HFFc6 (cell line): Measurements from ENCODE around the gene MFSD8. TPM values are rescaled to one million over a fixed set of nuclear protein-coding genes. Genes with fewer than 3 reads are reported as not detected.

ENCODE experiments used
- DNase-seq: peaks from one replicate; pipeline ENCODE4 v3.0.0-alpha.2; 2018
- H3K27ac Mint-ChIP-seq: 2 replicates; pipeline ENCODE4 v1.8.0; 2020; ENCODE audit warnings: mild to moderate bottlenecking, mixed read lengths
- H3K27me3 Mint-ChIP-seq: 2 replicates; pipeline ENCODE4 v1.8.0; 2021; ENCODE audit warnings: mild to moderate bottlenecking, moderate library complexity, mixed read lengths; ENCODE audit not compliant: insufficient read depth
- H3K36me3 Mint-ChIP-seq: 2 replicates; pipeline ENCODE4 v1.8.0; 2021; ENCODE audit warnings: low read depth, mixed read lengths
- H3K4me1 Mint-ChIP-seq: 2 replicates; pipeline ENCODE4 v1.8.0; 2020; ENCODE audit warnings: low read depth, mixed read lengths
- H3K4me3 Mint-ChIP-seq: 2 replicates; pipeline ENCODE4 v1.8.0; 2020; ENCODE audit warnings: mild to moderate bottlenecking, moderate library complexity, mixed read lengths
- H3K9me3 Mint-ChIP-seq: 2 replicates; pipeline ENCODE4 v1.8.0; 2020; ENCODE audit warnings: mild to moderate bottlenecking, mixed read lengths
- total RNA-seq, 6 experiments: library from RNA; stranded (reverse); fragmentation: NEBNext Ultra II Directional; extraction: Animal tissue kit (Norgen Biotek cat#: 25700); gene quantifications; 2 replicates in 1 of 6; 3 replicates in 5 of 6; pipeline ENCODE4 v1.2.3, GENCODE V29; 2021
- TF ChIP-seq, protein P1 (sequence below): fragments of 200-600 bp; sonication (generic); IDR thresholded peaks from 2 replicates; pipeline ENCODE4 v1.5.0; 2021; ENCODE audit warnings: antibody characterized with exemption, mild to moderate bottlenecking

The MFSD8 gene
- total RNA-seq, 6 experiments from 2014 or later, result 14.6 to 18.9 (median 17.4) TPM

DNA sequence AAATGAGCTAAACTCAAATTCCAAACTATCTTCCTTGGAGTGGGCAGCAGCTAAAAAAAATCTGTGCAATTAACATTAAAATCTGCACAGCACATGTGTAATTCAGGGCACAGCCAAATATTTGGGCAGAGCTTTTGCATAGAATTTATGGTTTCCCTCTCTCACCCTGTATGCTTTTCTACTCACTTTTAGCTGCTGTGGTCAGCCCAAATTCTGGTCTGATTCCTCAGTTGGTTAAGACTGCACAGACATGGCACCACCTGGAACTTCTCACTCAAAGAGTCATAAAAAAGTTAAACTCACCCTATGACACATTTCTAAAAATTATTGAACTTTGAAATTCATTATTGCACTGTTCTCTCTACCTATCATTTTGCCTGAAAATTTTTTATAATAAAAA lies 89.2 kb downstream of the MFSD8 start:
- no peak for DNase-seq
- H3K4me1 Mint-ChIP-seq, result peaks cover 36% of the 10 kb centered on the region

DNA sequence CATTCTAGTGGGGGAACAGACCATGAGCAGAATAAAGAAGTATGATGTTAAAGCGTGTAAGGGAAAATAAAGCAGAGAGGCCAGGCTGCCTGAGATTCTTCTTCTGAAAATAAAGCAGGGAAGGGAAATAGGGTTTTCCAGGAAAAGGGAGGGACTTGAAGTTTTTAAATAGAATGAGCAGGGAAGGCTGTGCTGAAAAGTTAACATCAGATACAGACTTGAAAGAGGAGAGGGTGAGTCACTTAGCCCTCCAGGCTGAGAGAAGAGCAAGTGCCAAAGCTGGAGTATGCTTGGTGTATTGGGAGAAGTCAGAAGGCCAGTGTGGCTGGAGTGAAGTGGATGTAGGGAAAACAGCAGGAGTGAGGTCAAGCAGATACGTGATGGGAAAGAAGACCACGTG lies 94.3 kb downstream of the MFSD8 start:
- Mint-ChIP-seq H3K36me3 (peaks cover 10% of the 10 kb centered on the region), H3K9me3 (no peaks in the 10 kb centered on the region), H3K4me3 (peak overlapping the region; percentile 22), H3K27ac (peak overlapping the region; percentile 75), H3K27me3 (no peaks in the 10 kb centered on the region), H3K4me1 (peaks cover 36% of the 10 kb centered on the region)
- TF ChIP-seq, protein P1, sequence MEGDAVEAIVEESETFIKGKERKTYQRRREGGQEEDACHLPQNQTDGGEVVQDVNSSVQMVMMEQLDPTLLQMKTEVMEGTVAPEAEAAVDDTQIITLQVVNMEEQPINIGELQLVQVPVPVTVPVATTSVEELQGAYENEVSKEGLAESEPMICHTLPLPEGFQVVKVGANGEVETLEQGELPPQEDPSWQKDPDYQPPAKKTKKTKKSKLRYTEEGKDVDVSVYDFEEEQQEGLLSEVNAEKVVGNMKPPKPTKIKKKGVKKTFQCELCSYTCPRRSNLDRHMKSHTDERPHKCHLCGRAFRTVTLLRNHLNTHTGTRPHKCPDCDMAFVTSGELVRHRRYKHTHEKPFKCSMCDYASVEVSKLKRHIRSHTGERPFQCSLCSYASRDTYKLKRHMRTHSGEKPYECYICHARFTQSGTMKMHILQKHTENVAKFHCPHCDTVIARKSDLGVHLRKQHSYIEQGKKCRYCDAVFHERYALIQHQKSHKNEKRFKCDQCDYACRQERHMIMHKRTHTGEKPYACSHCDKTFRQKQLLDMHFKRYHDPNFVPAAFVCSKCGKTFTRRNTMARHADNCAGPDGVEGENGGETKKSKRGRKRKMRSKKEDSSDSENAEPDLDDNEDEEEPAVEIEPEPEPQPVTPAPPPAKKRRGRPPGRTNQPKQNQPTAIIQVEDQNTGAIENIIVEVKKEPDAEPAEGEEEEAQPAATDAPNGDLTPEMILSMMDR, result no peak
- peak; percentile 84 for DNase-seq

More for the DNA sequence above, 89.2 kb downstream of the MFSD8 start:
- Mint-ChIP-seq H3K27me3 (no peaks in the 10 kb centered on the region; the same call in none of the 2 replicates), H3K27ac (no peak overlapping the region), H3K36me3 (peaks cover 6% of the 10 kb centered on the region; the same call in 1 of the 2 replicates), H3K4me3 (no peak overlapping the region), H3K9me3 (no peaks in the 10 kb centered on the region)
- TF ChIP-seq, protein P1, result no peak

DNA sequence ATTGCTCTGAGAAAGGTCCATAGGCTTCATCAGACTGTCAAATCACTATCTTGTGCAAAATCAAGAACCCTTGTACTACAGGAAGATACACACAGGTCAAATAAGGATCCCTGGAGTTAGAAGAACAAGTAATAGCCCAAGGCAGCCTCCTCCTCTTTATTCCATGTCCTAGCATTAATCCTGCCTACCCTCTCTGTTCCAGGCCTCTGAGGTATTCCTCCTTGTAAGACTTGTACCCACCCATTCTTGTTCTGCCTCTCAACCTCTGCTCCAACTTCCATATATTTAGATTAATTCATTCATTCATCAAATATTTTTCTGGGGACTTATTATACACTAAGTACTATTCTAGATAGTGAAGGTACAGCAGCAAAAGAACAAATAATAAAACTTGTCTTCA lies 94.7 kb downstream of the MFSD8 start:
- H3K9me3 Mint-ChIP-seq, result no peaks in the 10 kb centered on the region
- peak overlapping the region; percentile 75 for H3K27ac Mint-ChIP-seq
- no peaks in the 10 kb centered on the region for H3K27me3 Mint-ChIP-seq
- TF ChIP-seq, protein P1, result no peak
- DNase-seq, result no peak
- H3K36me3 Mint-ChIP-seq, result peaks cover 10% of the 10 kb centered on the region
- H3K4me1 Mint-ChIP-seq, result peaks cover 32% of the 10 kb centered on the region
- peak overlapping the region; percentile 22 for H3K4me3 Mint-ChIP-seq

DNA sequence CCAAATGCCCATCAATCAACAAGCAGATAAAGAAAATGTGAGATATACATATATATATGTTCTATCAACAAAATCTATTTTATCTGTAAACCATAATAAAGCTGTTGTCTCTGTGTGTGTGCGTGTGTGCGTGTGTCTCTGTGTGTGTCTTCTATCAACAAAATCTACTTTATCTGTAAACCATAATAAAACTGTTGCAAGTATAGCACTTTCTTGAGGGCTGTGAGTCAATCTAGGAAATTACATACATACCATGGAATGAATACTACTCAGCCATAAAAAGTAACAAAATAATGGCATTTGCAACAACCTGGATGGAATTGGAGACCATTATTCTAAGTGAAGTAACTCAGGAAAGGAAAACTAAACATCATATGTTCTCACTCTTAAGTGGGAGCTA lies 96.8 kb downstream of the MFSD8 start:
- H3K4me3 Mint-ChIP-seq, result no peak overlapping the region
- H3K36me3 Mint-ChIP-seq, result peaks cover 5% of the 10 kb centered on the region
- peak; percentile 20 for DNase-seq
- no peak overlapping the region for H3K27ac Mint-ChIP-seq
- TF ChIP-seq, protein P1, result no peak
- no peaks in the 10 kb centered on the region for H3K27me3 Mint-ChIP-seq
- H3K4me1 Mint-ChIP-seq, result peaks cover 29% of the 10 kb centered on the region
- H3K9me3 Mint-ChIP-seq, result no peaks in the 10 kb centered on the region

Other genes with a start within 250 kb of the MFSD8 start
- not detected for gene SLC25A31, start 234.8 kb downstream of the MFSD8 start, total RNA-seq
- 1 to 10 TPM; 5.9 to 7.9 (median 7.5) TPM for gene HSPA4L, start 182.9 kb downstream of the MFSD8 start, total RNA-seq
- gene PLK4, start 84.3 kb downstream of the MFSD8 start, total RNA-seq, result 10 to 100 TPM in 5 of 6 experiments, 1 to 10 TPM in 1; 5.8 to 17.8 (median 14.7) TPM
- 1 to 10 TPM; 4.0 to 4.9 (median 4.3) TPM for gene ABHD18, start 233 bp upstream of the MFSD8 start, total RNA-seq
- 10 to 100 TPM; 11.1 to 12.4 (median 11.6) TPM for gene LARP1B, start 96.1 kb upstream of the MFSD8 start, total RNA-seq